Lower leg skin (tissue), 4 donors: ENCODE data around the gene SULT4A1. TPM values are rescaled to one million over a fixed set of nuclear protein-coding genes. Genes with fewer than 3 reads are reported as not detected.
A peak's percentile ranks its signal among the peaks of the same experiment; 100 is the strongest.

Experiments used
- DNase-seq, 2 donors: peaks; one replicate each; pipeline ENCODE4 v3.0.0-alpha.2; 2019; ENCODE audit warnings: low spot score in 2 of 2
- H3K4me3 ChIP-seq: fragments of 200-600 bp; sonication (generic); 2 replicates; pipeline ENCODE4 v1.5.1; 2017; ENCODE audit warnings: mild to moderate bottlenecking, low read depth; ENCODE audit not compliant: poor library complexity, severe bottlenecking
- CTCF ChIP-seq, 3 donors: fragments of 450-650 bp; IDR thresholded peaks; one replicate each; pipeline ENCODE4 v1.5.1; 2016; ENCODE audit warnings: antibody characterized with exemption in 3 of 3, mild to moderate bottlenecking in 3 of 3, moderate library complexity in 2 of 3
- POLR2A ChIP-seq, 2 donors: fragments of 450-650 bp; IDR thresholded peaks; one replicate each; pipeline ENCODE4 v1.6.1; 2016 to 2017; ENCODE audit warnings: antibody characterized with exemption in 2 of 2, mild to moderate bottlenecking in 1 of 2, moderate library complexity in 1 of 2
- WGBS, 2 donors: methylation state at CpG; one replicate each; pipeline ENCODE4 v1.1.5; 2018; 5-methylcytosine and 5-hydroxymethylcytosine counted together
- intact Hi-C: fragments of 100-400 bp; cut with DNase I; formaldehyde crosslinking; loops from one replicate; pipeline ENCODE4 v1.15.0; 2023; ENCODE audit warnings: low total_unique reads
- total RNA-seq, 4 donors: library from RNA; depleted of rRNA; stranded (reverse); fragments of >200 nt; gene quantifications; one replicate each; pipeline ENCODE4 v1.1.0, GENCODE V29; 2016

SULT4A1 gene
- total RNA-seq, 4 donors from 2014 or later, result not detected

GRCh38 chr22:43854786-43855271 is 7.5 kb downstream of the SULT4A1 start:
- intact Hi-C loops, result no loop called here
- no peak for TF ChIP-seq POLR2A (IDR thresholded peaks at IDR 0.05)
- no peak for TF ChIP-seq CTCF (IDR thresholded peaks at IDR 0.05)
- no peak overlapping the region for H3K4me3 ChIP-seq
- DNase-seq, result peak in 1 of 2 donors; percentile 53
- 77 to 78% methylated on average over 12 to 13 of the region's 13 CpGs for WGBS, 2 donors

- intact Hi-C loops, result no loop called here
- no peak for TF ChIP-seq CTCF (IDR thresholded peaks at IDR 0.05)
- TF ChIP-seq POLR2A (IDR thresholded peaks at IDR 0.05), result no peak
- peak in 1 of 2 donors; percentile 72 for DNase-seq
- 75 to 81% methylated on average over 13 to 14 of the region's 14 CpGs for WGBS, 2 donors
- no peak overlapping the region for H3K4me3 ChIP-seq
These were observed 8.1 kb downstream of the SULT4A1 start for GRCh38 chr22:43854121-43854785.

GRCh38 chr22:43853328-43853931 is 8.9 kb downstream of the SULT4A1 start:
- H3K4me3 ChIP-seq, result no peak overlapping the region
- DNase-seq, result peak in 1 of 2 donors; percentile 80
- no peak for TF ChIP-seq CTCF (IDR thresholded peaks at IDR 0.05)
- no peak for TF ChIP-seq POLR2A (IDR thresholded peaks at IDR 0.05)
- 75 to 84% methylated on average over 6 to 9 of the region's 10 CpGs for WGBS, 2 donors
- intact Hi-C loops, result no loop called here

- intact Hi-C loops, result no loop called here
- no peak overlapping the region for H3K4me3 ChIP-seq
- peak in 1 of 2 donors; percentile 79 for DNase-seq
- TF ChIP-seq POLR2A (IDR thresholded peaks at IDR 0.05) (no peak), CTCF (IDR thresholded peaks at IDR 0.05) (no peak)
- 71 to 76% methylated on average over 19 of the region's 19 CpGs for WGBS, 2 donors
These were observed 9.6 kb downstream of the SULT4A1 start for GRCh38 chr22:43852573-43853327.

DNA sequence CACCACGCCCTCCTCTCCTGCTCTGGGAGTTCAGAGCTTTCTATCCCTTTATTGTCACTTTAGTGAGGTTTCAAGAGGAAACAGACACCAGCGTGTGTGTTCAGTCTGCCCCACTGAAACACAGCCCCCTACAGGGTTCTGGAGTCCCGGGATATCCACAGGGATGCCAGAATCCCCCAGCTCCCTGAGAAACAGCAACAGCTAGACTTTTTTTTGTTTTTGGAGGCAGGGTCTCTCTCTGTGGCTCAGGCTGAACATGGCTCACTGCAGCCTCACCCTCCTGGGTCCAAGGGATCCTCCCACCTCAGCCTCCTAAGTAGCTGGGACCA is 10.4 kb downstream of the SULT4A1 start:
- intact Hi-C loops, result no loop called here
- H3K4me3 ChIP-seq, result no peak overlapping the region
- no peak for TF ChIP-seq CTCF (IDR thresholded peaks at IDR 0.05)
- no peak for TF ChIP-seq POLR2A (IDR thresholded peaks at IDR 0.05)
- 46 to 52% methylated on average over 3 of the region's 3 CpGs for WGBS, 2 donors
- DNase-seq, result no peak
